K562 (cell line): ENCODE data around the gene GAA. TPM values are rescaled to one million over a fixed set of nuclear protein-coding genes. Genes with fewer than 3 reads are reported as not detected.

Source experiments
- ATAC-seq: fragments of 200-7000 bp; cut with Tn5 transposase; 3 replicates; pipeline ENCODE4 v1.9.1; 2020; ENCODE audit warnings: moderate library complexity
- BruUV-seq: library from RNA; stranded (reverse); fragments of 400-500 nt; replicated peaks from 2 replicates; lab custom pipeline; 2021; lab: Mats Ljungman, UMichigan
- CTCF ChIA-PET: fragments of 300-600 bp; formaldehyde crosslinking; extraction: SDS; loops from one replicate; lab custom pipeline; 2021; ENCODE audit warnings: low intra/inter-chr PET ratio; lab: Yijun Ruan, JAX
- POLR2A ChIA-PET: fragments of 300-600, 350-650 bp; sonication (Branson Sonifier 250); formaldehyde crosslinking; extraction: SDS; loops from one replicate; lab custom pipeline; 2021; ENCODE audit warnings: antibody characterized with exemption, inconsistent platforms; lab: Yijun Ruan, JAX
- DNase-seq, 4 experiments: peaks; one replicate each; pipeline versions ENCODE4 v3.0.0 to v3.0.0-alpha.2; 2011 to 2018; ENCODE audit warnings: low spot score in 3 of 4, mixed read lengths in 3 of 4; ENCODE audit errors: extremely low read depth in 1 of 4
- FAIRE-seq: peaks from 2 replicates; lab custom pipeline; 2011; peaks lifted over from hg19 to GRCh38; lab: Jason Lieb, UNC
- H2AFZ ChIP-seq: 2 replicates; pipeline ENCODE4 v1.6.0; 2011; ENCODE audit warnings: low read depth, low read length, control low read depth, inconsistent platforms
- H3K27ac ChIP-seq: fragments of 200-600 bp; 3 replicates; pipeline ENCODE4 v1.8.0; 2011; ENCODE audit warnings: low read depth, mild to moderate bottlenecking, control low read depth, inconsistent platforms, low read length, moderate library complexity, mixed read lengths; ENCODE audit errors: extremely low read depth
- H3K27me3 ChIP-seq, 2 experiments: fragments of 300-600 bp in 1 of 2; 2 replicates in 1 of 2; 3 replicates in 1 of 2; pipeline versions ENCODE4 v1.6.0 to v1.8.0; 2011; ENCODE audit warnings: inconsistent platforms in 2 of 2, low read length in 2 of 2, mild to moderate bottlenecking in 1 of 2, mixed read lengths in 1 of 2, moderate library complexity in 1 of 2; ENCODE audit not compliant: control insufficient read depth in 2 of 2, insufficient read depth in 2 of 2
- H3K36me3 ChIP-seq: fragments of 300-600 bp; 3 replicates; pipeline ENCODE4 v1.8.0; 2011; ENCODE audit warnings: mild to moderate bottlenecking, low read length, inconsistent platforms; ENCODE audit not compliant: control insufficient read depth, insufficient read depth
- H3K4me1 ChIP-seq, 2 experiments: fragments of 200-600 bp in 1 of 2; replicated peaks in 1 of 2; 2 replicates in 1 of 2; 3 replicates in 1 of 2; pipeline versions ENCODE4 v1.5.1 to v1.8.0; 2011; ENCODE audit warnings: inconsistent platforms in 2 of 2, low read length in 2 of 2, mild to moderate bottlenecking in 1 of 2, mixed read lengths in 1 of 2, moderate library complexity in 1 of 2; ENCODE audit not compliant: control insufficient read depth in 2 of 2, insufficient read depth in 2 of 2
- H3K4me2 ChIP-seq: 2 replicates; pipeline ENCODE4 v1.6.1; 2011; ENCODE audit warnings: low read length, control low read depth, inconsistent platforms, mixed read lengths; ENCODE audit not compliant: insufficient read depth
- H3K4me3 ChIP-seq: fragments of 200-600 bp; sonication (generic), shearing (Covaris generic); 2 replicates; pipeline ENCODE4 v1.5.1; 2016; ENCODE audit warnings: control low read depth, inconsistent platforms
- H3K79me2 ChIP-seq: fragments of 200-600 bp; 3 replicates; pipeline ENCODE4 v1.8.0; 2011; ENCODE audit warnings: low read length, inconsistent platforms; ENCODE audit not compliant: control insufficient read depth, insufficient read depth
- H3K9ac ChIP-seq, 2 experiments: 2 replicates each; pipeline versions ENCODE4 v1.6.0 to v1.6.1; 2011; ENCODE audit warnings: low read depth in 2 of 2, low read length in 2 of 2, control low read depth in 1 of 2, inconsistent platforms in 1 of 2, mild to moderate bottlenecking in 1 of 2, mixed read lengths in 1 of 2; ENCODE audit not compliant: insufficient read depth in 1 of 2
- H3K9me1 ChIP-seq: one replicate; pipeline ENCODE4 v1.6.0; 2011; ENCODE audit warnings: inconsistent platforms, mild to moderate bottlenecking, low read length, moderate library complexity; ENCODE audit not compliant: control insufficient read depth, insufficient read depth
- H3K9me3 ChIP-seq: replicated peaks from 2 replicates; pipeline ENCODE4 v1.5.1; 2011; ENCODE audit warnings: low read depth, low read length, inconsistent platforms; ENCODE audit not compliant: control insufficient read depth, insufficient read depth
- H4K20me1 ChIP-seq: replicated peaks from 2 replicates; pipeline ENCODE4 v1.6.1; 2011; ENCODE audit warnings: low read length, inconsistent platforms, mixed read lengths; ENCODE audit not compliant: control insufficient read depth, insufficient read depth
- DMBX1 ChIP-seq: fragments of 250-450 bp; sonication (Bioruptor Pico); IDR thresholded peaks from 2 replicates; pipeline ENCODE4 v1.8.0; 2022; ENCODE audit warnings: inconsistent platforms, mild to moderate bottlenecking, moderate library complexity, borderline replicate concordance
- ETV5 ChIP-seq: sonication (generic); formaldehyde crosslinking; IDR thresholded peaks from 2 replicates; pipeline ENCODE4 v1.4.0; 2020; ENCODE audit warnings: low read depth, mild to moderate bottlenecking, missing genetic modification reagents
- GTF2F1 ChIP-seq: IDR thresholded peaks from 2 replicates; pipeline ENCODE4 v1.6.1; 2011; ENCODE audit warnings: low read depth, low read length, improper control_type of control experiment
- KLF16 ChIP-seq: IDR thresholded peaks from 2 replicates; pipeline ENCODE4 v1.6.1; 2016; ENCODE audit warnings: antibody characterized with exemption
- RAD21 ChIP-seq, 2 experiments: fragments of 250-450 bp in 1 of 2; fragments of 450-650 bp in 1 of 2; sonication (Bioruptor Pico) in 1 of 2; formaldehyde crosslinking in 1 of 2; IDR thresholded peaks in 1 of 2; conservative IDR thresholded peaks in 1 of 2; 2 replicates each; pipeline versions ENCODE4 v1.4.0 to v1.8.0; 2020 to 2022; ENCODE audit warnings: mild to moderate bottlenecking in 2 of 2, moderate library complexity in 1 of 2
- TBP ChIP-seq: optimal IDR thresholded peaks from 2 replicates; pipeline ENCODE3; 2011; ENCODE audit warnings: low read depth, low read length, improper control_type of control experiment
- TEAD2 ChIP-seq: fragments of 450-650 bp; IDR thresholded peaks from 2 replicates; pipeline ENCODE4 v1.6.1; 2016; ENCODE audit warnings: missing genetic modification characterization, control low read depth, missing compliant biosample characterization
- ZBTB7A ChIP-seq: IDR thresholded peaks from 2 replicates; pipeline ENCODE4 v1.6.1; 2011; ENCODE audit warnings: low read depth, mild to moderate bottlenecking, low read length, moderate library complexity, borderline replicate concordance; ENCODE audit not compliant: control insufficient read depth
- ZNF507 ChIP-seq: conservative IDR thresholded peaks from 2 replicates; pipeline ENCODE4 v1.6.1; 2017; ENCODE audit warnings: missing genetic modification characterization, missing compliant biosample characterization
- WGBS: fragments of 100-300 bp; shearing (Covaris generic); methylation state at CpG from one replicate; pipeline ENCODE4 v1.1.6; 2016; ENCODE audit warnings: low coverage, mixed read lengths; ENCODE audit not compliant: insufficient coverage; ENCODE audit errors: missing lambda C conversion rate; 5-methylcytosine and 5-hydroxymethylcytosine counted together
- in situ Hi-C: fragments of 300-500 bp; cut with MboI; formaldehyde crosslinking; loops from 4 replicates; pipeline ENCODE4 v1.15.0; 2018; ENCODE audit warnings: inconsistent platforms, mixed read lengths
- intact Hi-C: fragments of 100-400 bp; cut with micrococcal nuclease; formaldehyde crosslinking; loops from 2 replicates; pipeline ENCODE4 v1.14.2; 2022
- polyA plus RNA-seq, 8 experiments: library from polyadenylated mRNA; depleted of rRNA in 4 of 8; stranded (reverse) in 5 of 8; unstranded in 3 of 8; fragments of >200 nt; fragmentation: Nextera tagmentation in 2 of 8; fragmentation: Illumina TruSeq in 1 of 8; extraction: Ambion mirVana in 2 of 8; extraction: Trizol in 1 of 8; gene quantifications; 2 replicates each; pipeline versions ENCODE4 v1.2.1 to v1.2.3, GENCODE V29; 2011 to 2014; ENCODE audit warnings: inconsistent platforms in 1 of 8, missing spikeins in 1 of 8
- total RNA-seq, 7 experiments: library from RNA; depleted of rRNA in 6 of 7; stranded (reverse); fragments of >200 nt in 6 of 7; fragmentation: Illumina TruSeq in 2 of 7; extraction: Trizol in 2 of 7; gene quantifications; 2 replicates each; pipeline versions ENCODE4 v1.2.1 to v1.2.3, GENCODE V29; 2011 to 2021; ENCODE audit warnings: low replicate concordance in 1 of 7
- TF ChIP-seq, protein P1 (sequence below), 2 experiments: fragments of 450-650 bp; IDR thresholded peaks; 2 replicates each; pipeline ENCODE4 v1.6.1; 2016; ENCODE audit warnings: mild to moderate bottlenecking in 2 of 2, borderline replicate concordance in 1 of 2, low read depth in 1 of 2, moderate library complexity in 1 of 2
- TF ChIP-seq, protein P2 (sequence below), 3 experiments: IDR thresholded peaks in 2 of 3; conservative IDR thresholded peaks in 1 of 3; 2 replicates each; pipeline ENCODE4 v1.5.1; 2011 to 2012; ENCODE audit warnings: low read length in 3 of 3, mild to moderate bottlenecking in 3 of 3, control low read depth in 2 of 3, improper control_type of control experiment in 1 of 3, inconsistent platforms in 1 of 3, low read depth in 1 of 3, mixed read lengths in 1 of 3, moderate library complexity in 1 of 3; ENCODE audit not compliant: insufficient read depth in 2 of 3

The GAA gene
- total and polyA plus RNA-seq, 9 of the 15 experiments (the other 6 are each of a cell fraction or from before 2014, with no cell fraction given), result 0.15 to 6.4 (median 1.7) TPM

DNA sequence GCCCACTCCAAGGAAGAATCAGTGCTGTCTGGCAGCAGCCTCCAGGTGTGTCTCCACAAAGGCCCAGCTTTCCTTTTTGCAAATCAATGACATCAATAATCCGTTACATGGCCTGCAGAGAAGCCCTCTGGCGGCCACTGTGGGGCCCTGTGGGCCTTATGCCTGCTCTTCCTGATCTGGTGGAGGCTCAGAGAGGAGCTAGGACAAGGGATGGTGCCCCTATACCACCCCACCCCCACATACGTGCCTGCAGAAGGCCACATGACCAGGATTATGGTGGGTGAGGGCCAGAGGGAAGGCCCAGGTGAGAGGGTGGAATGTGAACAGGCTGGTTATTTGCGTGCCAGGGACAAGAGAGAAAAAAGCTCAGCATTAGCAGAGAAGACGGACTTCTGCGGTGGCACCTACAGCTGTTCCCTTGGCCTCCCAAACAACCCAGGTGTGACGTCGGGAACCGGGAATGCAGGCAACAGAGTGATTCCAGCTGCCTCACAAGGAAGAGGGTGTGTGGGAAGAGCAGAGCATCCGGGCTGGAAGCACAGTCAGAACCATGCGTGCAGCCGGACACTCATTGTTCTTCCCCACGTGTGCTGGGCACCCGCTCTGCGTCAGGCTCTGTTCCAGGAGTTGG lies 23.1 kb downstream of the GAA start:
- ChIA-PET CTCF (interaction anchor here (0.5 kb wide), 1 partner anchor 40 kb away, joined by 3 read pairs; no protein-coding TSS in a partner anchor), POLR2A (interaction anchor here (0.6 to 2.0 kb wide), 5 partner anchors 9 to 1287 kb away, joined by 3 to 24 read pairs (median 3); no protein-coding TSS in a partner anchor)
- H3K4me2 ChIP-seq, result no peak overlapping the region
- no peaks in the 10 kb centered on the region for H3K79me2 ChIP-seq
- no peak overlapping the region for H2AFZ ChIP-seq
- in situ Hi-C loops (no loop called here), intact Hi-C loops (loop anchor here (1.0 kb wide), 1 partner anchor 42 kb away; no protein-coding TSS in a partner anchor)
- H3K9me1 ChIP-seq, result no peaks in the 10 kb centered on the region
- peaks cover 0 to 11% of the 10 kb centered on the region in 2 experiments; a peak in 2 of 5 replicates for H3K4me1 ChIP-seq
- no peaks in the 10 kb centered on the region for H3K9me3 ChIP-seq
- H3K36me3 ChIP-seq, result no peaks in the 10 kb centered on the region
- no peak overlapping the region for H3K4me3 ChIP-seq
- no TSS peak for BruUV-seq
- no peaks in the 10 kb centered on the region for H4K20me1 ChIP-seq
- 29% methylated on average over 15 of the region's 15 CpGs for WGBS
- DNase-seq, result peak in 1 of 4 experiments; percentile 35
- no peak overlapping the region for H3K9ac ChIP-seq
- H3K27me3 ChIP-seq, result peaks cover 26 to 41% of the 10 kb centered on the region in 2 experiments; a peak in 4 of 5 replicates
- H3K27ac ChIP-seq, result no peak overlapping the region
- peak; percentile 90 for ATAC-seq
- FAIRE-seq, result peak; percentile 35
- no peak for TF ChIP-seq ZBTB7A
- TF ChIP-seq TEAD2, result no peak
- no peak for TF ChIP-seq GTF2F1
- TF ChIP-seq, protein P1, sequence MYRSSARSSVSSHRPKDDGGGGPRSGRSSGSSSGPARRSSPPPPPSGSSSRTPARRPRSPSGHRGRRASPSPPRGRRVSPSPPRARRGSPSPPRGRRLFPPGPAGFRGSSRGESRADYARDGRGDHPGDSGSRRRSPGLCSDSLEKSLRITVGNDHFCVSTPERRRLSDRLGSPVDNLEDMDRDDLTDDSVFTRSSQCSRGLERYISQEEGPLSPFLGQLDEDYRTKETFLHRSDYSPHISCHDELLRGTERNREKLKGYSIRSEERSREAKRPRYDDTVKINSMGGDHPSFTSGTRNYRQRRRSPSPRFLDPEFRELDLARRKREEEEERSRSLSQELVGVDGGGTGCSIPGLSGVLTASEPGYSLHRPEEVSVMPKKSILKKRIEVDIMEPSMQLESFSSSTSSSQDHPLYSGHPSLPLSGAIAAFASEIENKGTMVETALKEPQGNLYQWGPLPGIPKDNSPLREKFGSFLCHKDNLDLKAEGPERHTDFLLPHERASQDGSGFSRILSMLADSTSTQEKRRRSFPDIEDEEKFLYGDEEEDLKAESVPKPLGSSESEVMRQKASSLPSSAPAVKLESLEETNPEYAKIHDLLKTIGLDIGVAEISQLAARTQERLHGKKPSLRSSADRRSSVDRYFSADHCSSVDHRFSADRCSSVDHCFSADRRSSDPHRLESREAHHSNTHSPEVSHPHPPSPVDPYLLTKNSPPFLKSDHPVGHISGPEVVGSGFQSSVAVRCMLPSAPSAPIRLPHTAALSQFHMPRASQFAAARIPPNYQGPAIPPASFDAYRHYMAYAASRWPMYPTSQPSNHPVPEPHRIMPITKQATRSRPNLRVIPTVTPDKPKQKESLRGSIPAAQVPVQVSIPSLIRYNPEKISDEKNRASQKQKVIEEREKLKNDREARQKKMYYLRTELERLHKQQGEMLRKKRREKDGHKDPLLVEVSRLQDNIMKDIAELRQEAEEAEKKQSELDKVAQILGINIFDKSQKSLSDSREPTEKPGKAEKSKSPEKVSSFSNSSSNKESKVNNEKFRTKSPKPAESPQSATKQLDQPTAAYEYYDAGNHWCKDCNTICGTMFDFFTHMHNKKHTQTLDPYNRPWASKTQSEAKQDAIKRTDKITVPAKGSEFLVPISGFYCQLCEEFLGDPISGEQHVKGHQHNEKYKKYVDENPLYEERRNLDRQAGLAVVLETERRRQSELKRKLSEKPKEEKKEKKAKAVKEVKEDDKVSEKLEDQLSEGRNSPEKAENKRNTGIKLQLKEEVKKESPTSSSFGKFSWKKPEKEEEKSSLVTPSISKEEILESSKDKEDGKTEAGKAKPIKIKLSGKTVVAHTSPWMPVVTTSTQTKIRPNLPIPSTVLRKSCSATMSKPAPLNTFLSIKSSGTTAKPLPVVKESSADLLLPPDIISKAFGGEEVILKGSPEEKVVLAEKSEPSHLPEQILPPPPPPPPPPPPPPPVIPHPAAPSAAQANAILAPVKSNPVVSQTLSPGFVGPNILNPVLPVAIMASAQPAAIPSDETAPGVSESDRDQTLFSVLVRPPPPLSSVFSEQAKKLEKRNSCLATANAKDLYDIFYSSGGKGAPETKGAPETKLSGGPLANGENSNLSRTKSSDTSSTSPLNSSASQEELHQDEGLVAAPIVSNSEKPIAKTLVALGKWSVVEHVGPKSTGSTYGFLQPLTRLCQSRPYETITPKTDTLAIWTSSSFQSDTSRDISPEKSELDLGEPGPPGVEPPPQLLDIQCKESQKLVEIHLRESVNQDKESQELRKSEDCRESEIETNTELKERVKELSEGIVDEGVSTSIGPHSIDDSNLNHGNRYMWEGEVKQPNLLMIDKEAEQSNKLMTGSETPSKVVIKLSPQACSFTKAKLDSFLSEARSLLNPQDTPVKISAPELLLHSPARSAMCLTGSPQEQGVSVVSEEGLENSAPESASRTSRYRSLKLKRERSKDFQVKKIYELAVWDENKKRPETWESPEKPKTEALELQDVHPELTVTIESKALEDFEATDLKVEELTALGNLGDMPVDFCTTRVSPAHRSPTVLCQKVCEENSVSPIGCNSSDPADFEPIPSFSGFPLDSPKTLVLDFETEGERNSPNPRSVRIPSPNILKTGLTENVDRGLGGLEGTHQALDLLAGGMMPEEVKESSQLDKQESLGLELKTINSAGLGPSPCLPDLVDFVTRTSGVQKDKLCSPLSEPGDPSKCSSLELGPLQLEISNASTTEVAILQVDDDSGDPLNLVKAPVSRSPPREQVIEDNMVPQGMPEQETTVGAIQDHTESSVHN (IDR thresholded peaks at IDR 0.05; ENCODE audit: borderline replicate concordance in 1 of 2, low read depth in 1 of 2), result no peak
- TF ChIP-seq TBP, result no peak
- TF ChIP-seq ZNF507 (tag), result no peak
- TF ChIP-seq ETV5, result no peak
- TF ChIP-seq DMBX1 (CRISPR knock-in tag), result no peak
- TF ChIP-seq, protein P2, sequence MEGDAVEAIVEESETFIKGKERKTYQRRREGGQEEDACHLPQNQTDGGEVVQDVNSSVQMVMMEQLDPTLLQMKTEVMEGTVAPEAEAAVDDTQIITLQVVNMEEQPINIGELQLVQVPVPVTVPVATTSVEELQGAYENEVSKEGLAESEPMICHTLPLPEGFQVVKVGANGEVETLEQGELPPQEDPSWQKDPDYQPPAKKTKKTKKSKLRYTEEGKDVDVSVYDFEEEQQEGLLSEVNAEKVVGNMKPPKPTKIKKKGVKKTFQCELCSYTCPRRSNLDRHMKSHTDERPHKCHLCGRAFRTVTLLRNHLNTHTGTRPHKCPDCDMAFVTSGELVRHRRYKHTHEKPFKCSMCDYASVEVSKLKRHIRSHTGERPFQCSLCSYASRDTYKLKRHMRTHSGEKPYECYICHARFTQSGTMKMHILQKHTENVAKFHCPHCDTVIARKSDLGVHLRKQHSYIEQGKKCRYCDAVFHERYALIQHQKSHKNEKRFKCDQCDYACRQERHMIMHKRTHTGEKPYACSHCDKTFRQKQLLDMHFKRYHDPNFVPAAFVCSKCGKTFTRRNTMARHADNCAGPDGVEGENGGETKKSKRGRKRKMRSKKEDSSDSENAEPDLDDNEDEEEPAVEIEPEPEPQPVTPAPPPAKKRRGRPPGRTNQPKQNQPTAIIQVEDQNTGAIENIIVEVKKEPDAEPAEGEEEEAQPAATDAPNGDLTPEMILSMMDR (IDR thresholded peaks at IDR 0.05 in 2 of 3, conservative IDR thresholded peaks at IDR 0.05 in 1 of 3; ENCODE audit: insufficient read depth in 2 of 3, low read depth in 1 of 3, low read length in 3 of 3), result peak; percentile 50 to 65 (median 58)
- no peak for TF ChIP-seq KLF16
- TF ChIP-seq RAD21 (CRISPR knock-in tag; conservative IDR thresholded peaks at IDR 0.05 in 1 of 2, IDR thresholded peaks at IDR 0.05 in 1 of 2), result peak in 1 of 2 experiments; percentile 50; a peak in 2 of 4 replicates
